M059J (cell line): ENCODE measurements around the gene RPUSD3. TPM values are rescaled to one million over a fixed set of nuclear protein-coding genes. Genes with fewer than 3 reads are reported as not detected.

Experiments
- DNase-seq: peaks from one replicate; pipeline ENCODE4 v3.0.0-alpha.2; 2012; ENCODE audit warnings: low read depth
- total RNA-seq: library from RNA; depleted of rRNA; stranded (reverse); fragments of >200 nt; shearing (Covaris generic); gene quantifications from 2 replicates; pipeline ENCODE4 v1.2.3, GENCODE V29; 2014; rRNA removed

RPUSD3 gene
- total RNA-seq, 1 experiment from 2014 or later: 22.3 TPM

GRCh38 chr3:9806688-9807589 is 36.9 kb downstream of the RPUSD3 start:
- DNase-seq: no peak

- DNase-seq: no peak
Measured at GRCh38 chr3:9806137-9806536, 37.7 kb downstream of the RPUSD3 start.

GRCh38 chr3:9804996-9805395 is 38.8 kb downstream of the RPUSD3 start:
- no peak for DNase-seq

GRCh38 chr3:9803494-9803893 is 40.3 kb downstream of the RPUSD3 start:
- DNase-seq: no peak

GRCh38 chr3:9800529-9800928 is 43.3 kb downstream of the RPUSD3 start:
- no peak for DNase-seq

- no peak for DNase-seq
Measured at GRCh38 chr3:9797196-9797945, 46.4 kb downstream of the RPUSD3 start.

- no peak for DNase-seq
Measured at GRCh38 chr3:9795207-9795606, 48.6 kb downstream of the RPUSD3 start.

GRCh38 chr3:9794400-9794799 is 49.4 kb downstream of the RPUSD3 start:
- no peak for DNase-seq

- peak; percentile 43 for DNase-seq
Measured at GRCh38 chr3:9793161-9793781, 50.5 kb downstream of the RPUSD3 start.

- DNase-seq: peak; percentile 88
Measured at GRCh38 chr3:9792405-9793160, 51.2 kb downstream of the RPUSD3 start, which contains the start of the genes ARPC4 and TADA3. ARPC4 (plus strand) TSS chr3:9793082; CDS start chr3:9793122, 40 bp downstream. TADA3 (minus strand) TSS chr3:9792473; CDS start chr3:9791466, 1,007 bp downstream.

GRCh38 chr3:9791790-9792404 is 51.9 kb downstream of the RPUSD3 start:
- DNase-seq: no peak

GRCh38 chr3:9791127-9791526 is 52.7 kb downstream of the RPUSD3 start:
- DNase-seq: no peak

Other genes with a start within 250 kb of the RPUSD3 start
- 14.6 and 17.3 TPM in 2 replicates for gene MTMR14, start 194.5 kb downstream of the RPUSD3 start, total RNA-seq
- not detected in 2 replicates for gene CPNE9, start 140.2 kb downstream of the RPUSD3 start, total RNA-seq
- gene BRPF1, start 112.3 kb downstream of the RPUSD3 start, total RNA-seq: 10.1 and 14.0 TPM in 2 replicates
- 9.6 and 10.4 TPM in 2 replicates for gene OGG1, start 94.1 kb downstream of the RPUSD3 start, total RNA-seq
- gene CAMK1, start 74.1 kb downstream of the RPUSD3 start, total RNA-seq: 6.4 and 10.6 TPM in 2 replicates
- 53.6 and 60.2 TPM in 2 replicates for gene TADA3, start 51.5 kb downstream of the RPUSD3 start, total RNA-seq
- gene ARPC4, start 50.9 kb downstream of the RPUSD3 start, total RNA-seq: 155 and 190 TPM in 2 replicates
- 2.6 and 3.3 TPM in 2 replicates for gene TTLL3, start 33.7 kb downstream of the RPUSD3 start, total RNA-seq
- gene CIDEC, start 36.2 kb upstream of the RPUSD3 start, total RNA-seq: not detected in 2 replicates
- 22.6 and 30.6 TPM in 2 replicates for gene JAGN1, start 46.6 kb upstream of the RPUSD3 start, total RNA-seq
- 0.05 and 0.15 TPM in 2 replicates for gene IL17RE, start 58.8 kb upstream of the RPUSD3 start, total RNA-seq
- 26.4 and 29.5 TPM in 2 replicates for gene IL17RC, start 73.1 kb upstream of the RPUSD3 start, total RNA-seq
- 7.7 and 12.0 TPM in 2 replicates for gene CRELD1, start 89.8 kb upstream of the RPUSD3 start, total RNA-seq
- 2.8 and 3.8 TPM in 2 replicates for gene PRRT3, start 108.4 kb upstream of the RPUSD3 start, total RNA-seq
- gene EMC3, start 142.8 kb upstream of the RPUSD3 start, total RNA-seq: 53.8 and 98.5 TPM in 2 replicates
- 12.2 and 16.0 TPM in 2 replicates for gene FANCD2, start 182.4 kb upstream of the RPUSD3 start, total RNA-seq